NT2/D1 (cell line): ENCODE results near the gene BST1.

Experiments used
- SUZ12 ChIP-seq: IDR thresholded peaks from 2 replicates; pipeline ENCODE4 v1.6.1; 2011; ENCODE audit not compliant: insufficient read length, insufficient read depth; ENCODE audit errors: extremely low read depth
- YY1 ChIP-seq: IDR thresholded peaks from 2 replicates; pipeline ENCODE4 v1.6.1; 2011; ENCODE audit not compliant: insufficient read length, insufficient read depth
- ZNF274 ChIP-seq: IDR thresholded peaks from 2 replicates; pipeline ENCODE4 v1.6.1; 2011; ENCODE audit warnings: mild to moderate bottlenecking, low read depth, low read length

GRCh38 chr4:15658781-15659180 is 44.1 kb upstream of the BST1 start:
- TF ChIP-seq YY1 (no peak), ZNF274 (no peak), SUZ12 (no peak)
